DMS114 treated with DMSO at 0.1 percent for 48 hours (cell line): Measurements from ENCODE around the gene RALGDS.

Experiments used
- DNase-seq: peaks from one replicate; lab custom pipeline; 2025; ENCODE audit not compliant: unreplicated experiment; lab: John Stamatoyannopoulos, UW

Gene RALGDS

GRCh38 chr9:133120501-133121197, 391 bp downstream of the RALGDS start:
- DNase-seq: no peak

- no peak for DNase-seq
These were observed 1.1 kb downstream of the RALGDS start for GRCh38 chr9:133119846-133120500.

- no peak for DNase-seq
These were observed 1.8 kb downstream of the RALGDS start for GRCh38 chr9:133119103-133119845.

- DNase-seq: no peak
These were observed 2.5 kb downstream of the RALGDS start for GRCh38 chr9:133118568-133118967.

GRCh38 chr9:133118179-133118520, 2.9 kb downstream of the RALGDS start:
- DNase-seq: no peak

GRCh38 chr9:133117271-133118178, 3.5 kb downstream of the RALGDS start:
- no peak for DNase-seq

- DNase-seq: no peak
These were observed 4.5 kb downstream of the RALGDS start for GRCh38 chr9:133116346-133117231.

GRCh38 chr9:133115604-133116345, 5.3 kb downstream of the RALGDS start:
- no peak for DNase-seq

GRCh38 chr9:133114886-133115603, 6.0 kb downstream of the RALGDS start:
- DNase-seq: no peak

GRCh38 chr9:133113949-133114885, 6.8 kb downstream of the RALGDS start:
- DNase-seq: no peak

- DNase-seq: no peak
These were observed 7.7 kb downstream of the RALGDS start for GRCh38 chr9:133113163-133113948.

GRCh38 chr9:133112663-133113026, 8.4 kb downstream of the RALGDS start:
- DNase-seq: no peak

GRCh38 chr9:133111808-133112662, 9.0 kb downstream of the RALGDS start:
- DNase-seq: no peak

- no peak for DNase-seq
These were observed 10.9 kb downstream of the RALGDS start for GRCh38 chr9:133109931-133110650.
